Measurements from ENCODE around the gene RPS4Y1. TPM values are rescaled to one million over a fixed set of nuclear protein-coding genes. Genes with fewer than 3 reads are reported as not detected.

Gene RPS4Y1
- total RNA-seq, 1 donor from 2014 or later, result 376 TPM

- intact Hi-C loops (cut with micrococcal nuclease), result no loop called here
Measured at GRCh38 chrY:2846791-2847190, 5.4 kb downstream of the RPS4Y1 start.

GRCh38 chrY:2848384-2848783 lies 7.0 kb downstream of the RPS4Y1 start:
- Mint-ChIP-seq H3K27ac (no peak overlapping the region), H3K4me1 (peaks cover 41% of the 10 kb centered on the region), H3K9me3 (no peaks in the 10 kb centered on the region), H3K36me3 (ENCODE audit: low read depth) (peaks cover 94% of the 10 kb centered on the region), H3K4me3 (no peak overlapping the region), H3K27me3 (no peaks in the 10 kb centered on the region)
- ATAC-seq (ENCODE audit: low read depth), result no peak
- CTCF ChIA-PET, result no interaction called here
- POLR2A ChIA-PET, result no interaction called here
- intact Hi-C loops (cut with micrococcal nuclease), result no loop called here
- no peak for DNase-seq
- no peak for TF ChIP-seq CTCF (IDR thresholded peaks at IDR 0.05)

More at GRCh38 chrY:2846791-2847190, 5.4 kb downstream of the RPS4Y1 start:
- Mint-ChIP-seq H3K4me1 (peaks cover 53% of the 10 kb centered on the region), H3K27me3 (no peaks in the 10 kb centered on the region), H3K36me3 (ENCODE audit: low read depth) (peaks cover 89% of the 10 kb centered on the region), H3K9me3 (no peaks in the 10 kb centered on the region), H3K4me3 (no peak overlapping the region), H3K27ac (no peak overlapping the region)
- TF ChIP-seq CTCF (IDR thresholded peaks at IDR 0.05), result no peak
- ChIA-PET CTCF (no interaction called here), POLR2A (no interaction called here)
- ATAC-seq (ENCODE audit: low read depth) (no peak), DNase-seq (no peak)

GRCh38 chrY:2849368-2849767 lies 8.0 kb downstream of the RPS4Y1 start:
- no peak for TF ChIP-seq CTCF (IDR thresholded peaks at IDR 0.05)
- no peaks in the 10 kb centered on the region for H3K27me3 Mint-ChIP-seq
- no peak for ATAC-seq (ENCODE audit: low read depth)
- H3K27ac Mint-ChIP-seq, result no peak overlapping the region
- no peaks in the 10 kb centered on the region for H3K9me3 Mint-ChIP-seq
- ChIA-PET POLR2A (no interaction called here), CTCF (no interaction called here)
- peaks cover 33% of the 10 kb centered on the region for H3K4me1 Mint-ChIP-seq
- intact Hi-C loops (cut with micrococcal nuclease), result no loop called here
- H3K4me3 Mint-ChIP-seq, result no peak overlapping the region
- no peak for DNase-seq
- H3K36me3 Mint-ChIP-seq (ENCODE audit: low read depth), result peaks cover 94% of the 10 kb centered on the region

- ChIA-PET POLR2A (interaction anchor here (1.1 kb wide), 1 partner anchor 12 kb away, joined by 3 read pairs; no protein-coding TSS in a partner anchor), CTCF (no interaction called here)
- no peak for TF ChIP-seq CTCF (IDR thresholded peaks at IDR 0.05)
- peaks cover 92% of the 10 kb centered on the region for H3K36me3 Mint-ChIP-seq (ENCODE audit: low read depth)
- no peak for DNase-seq
- H3K9me3 Mint-ChIP-seq, result no peaks in the 10 kb centered on the region
- no peak for ATAC-seq (ENCODE audit: low read depth)
- no peaks in the 10 kb centered on the region for H3K27me3 Mint-ChIP-seq
- intact Hi-C loops (cut with micrococcal nuclease), result no loop called here
- peaks cover 7% of the 10 kb centered on the region for H3K4me1 Mint-ChIP-seq
- no peak overlapping the region for H3K4me3 Mint-ChIP-seq
- H3K27ac Mint-ChIP-seq, result no peak overlapping the region
Measured at GRCh38 chrY:2854145-2854774, 12.9 kb downstream of the RPS4Y1 start.

GRCh38 chrY:2857068-2857467 lies 15.7 kb downstream of the RPS4Y1 start:
- ChIA-PET POLR2A (no interaction called here), CTCF (no interaction called here)
- no peaks in the 10 kb centered on the region for H3K27me3 Mint-ChIP-seq
- no peak for DNase-seq
- no peak overlapping the region for H3K27ac Mint-ChIP-seq
- peaks cover 88% of the 10 kb centered on the region for H3K36me3 Mint-ChIP-seq (ENCODE audit: low read depth)
- no peak for TF ChIP-seq CTCF (IDR thresholded peaks at IDR 0.05)
- peaks cover 2% of the 10 kb centered on the region for H3K4me1 Mint-ChIP-seq
- no peak overlapping the region for H3K4me3 Mint-ChIP-seq
- intact Hi-C loops (cut with micrococcal nuclease), result no loop called here
- H3K9me3 Mint-ChIP-seq, result no peaks in the 10 kb centered on the region
- ATAC-seq (ENCODE audit: low read depth), result no peak

Measured in activated B cell treated with CpG ODN at 0.5 μM for 24 hours (primary cell).